Frontal cortex (tissue), 4 donors: ENCODE results near the gene SNAI3. TPM values are rescaled to one million over a fixed set of nuclear protein-coding genes. Genes with fewer than 3 reads are reported as not detected.
A peak's percentile ranks its signal among the peaks of the same experiment; 100 is the strongest.

Source experiments
- DNase-seq, 2 donors: peaks; one replicate each; pipeline ENCODE4 v3.0.0; 2012; ENCODE audit warnings: low spot score in 2 of 2
- FAIRE-seq: peaks from 2 replicates; lab custom pipeline; 2012; peaks lifted over from hg19 to GRCh38; lab: Jason Lieb, UNC
- total RNA-seq: library from RNA; depleted of rRNA; stranded (reverse); fragments of >200 nt; gene quantifications from one replicate; pipeline ENCODE4 v1.2.3, GENCODE V29; 2014
- donor health status: control.
- donor health status: control.
- donor health status: control.

Gene SNAI3
- total RNA-seq, 1 donor from 2014 or later, result not detected

DNA sequence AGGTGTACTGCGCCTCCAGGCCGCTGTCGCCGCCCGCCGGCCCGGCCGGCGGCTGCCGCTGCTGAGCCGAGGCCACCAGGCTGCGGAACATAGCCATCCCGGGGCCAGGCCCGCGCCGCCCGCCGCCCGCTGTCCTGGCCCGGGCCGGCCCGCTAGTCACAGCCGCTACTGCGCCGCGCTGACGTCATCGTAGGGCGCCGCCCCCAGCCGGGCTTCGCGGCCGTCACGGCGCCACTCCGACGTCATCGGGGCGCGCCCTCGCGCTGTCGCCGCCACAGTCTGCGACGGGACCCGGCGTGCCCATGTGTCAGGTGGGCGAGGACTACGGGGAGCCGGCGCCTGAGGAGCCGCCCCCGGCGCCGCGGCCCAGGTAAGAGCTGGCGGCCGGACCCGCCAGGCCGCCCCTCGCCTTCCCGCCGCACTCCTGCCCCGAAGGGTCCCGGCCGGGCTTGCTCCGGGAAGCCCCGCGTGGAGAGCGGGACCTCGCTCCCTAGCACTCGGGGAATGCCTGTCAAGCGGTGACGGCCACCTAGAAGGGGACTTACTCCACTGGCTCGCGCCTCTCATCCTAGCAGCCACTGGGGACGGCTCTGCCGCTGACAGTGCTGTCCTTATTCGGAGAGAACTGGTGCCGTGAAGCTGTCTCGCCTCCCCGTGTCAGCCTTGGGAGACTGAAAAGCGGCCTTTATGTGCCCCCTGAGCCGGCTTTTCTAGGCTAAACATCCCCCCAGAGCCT lies 20.1 kb upstream of the SNAI3 start, which contains the start of the genes CTU2 and RNF166:
Gene CTU2, plus strand, starts transcription at position 275 of the 736 bp plus-strand sequence. Its CDS starts 28 bp downstream, at position 303.
Gene RNF166, minus strand, starts transcription at position 180 of the 736 bp plus-strand sequence. Its CDS starts 83 bp downstream, at position 97.
- FAIRE-seq (no peak), DNase-seq (peak; percentile 100)

DNA sequence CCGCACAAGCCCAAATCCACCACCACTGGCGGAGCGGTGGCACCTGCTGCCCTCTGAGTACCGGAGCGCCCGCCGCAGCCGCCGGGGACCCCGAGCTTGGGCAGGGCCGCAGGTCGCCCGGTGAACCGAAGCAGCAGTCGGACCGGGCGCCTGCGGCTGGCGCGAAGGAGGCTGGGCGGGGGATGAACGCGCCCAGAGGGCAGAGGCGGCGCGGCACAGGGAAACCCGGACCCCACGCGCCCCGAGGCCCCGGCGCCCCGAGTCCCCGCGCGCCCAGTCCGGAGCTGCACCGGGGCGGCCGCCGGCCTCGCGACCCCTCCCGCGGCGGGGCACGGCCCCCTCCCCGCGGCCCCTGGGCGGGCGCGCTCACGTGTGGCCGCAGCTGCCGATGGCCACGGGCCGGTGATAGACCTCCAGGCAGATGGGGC lies 19.5 kb upstream of the SNAI3 start:
- no peak for DNase-seq
- no peak for FAIRE-seq

DNA sequence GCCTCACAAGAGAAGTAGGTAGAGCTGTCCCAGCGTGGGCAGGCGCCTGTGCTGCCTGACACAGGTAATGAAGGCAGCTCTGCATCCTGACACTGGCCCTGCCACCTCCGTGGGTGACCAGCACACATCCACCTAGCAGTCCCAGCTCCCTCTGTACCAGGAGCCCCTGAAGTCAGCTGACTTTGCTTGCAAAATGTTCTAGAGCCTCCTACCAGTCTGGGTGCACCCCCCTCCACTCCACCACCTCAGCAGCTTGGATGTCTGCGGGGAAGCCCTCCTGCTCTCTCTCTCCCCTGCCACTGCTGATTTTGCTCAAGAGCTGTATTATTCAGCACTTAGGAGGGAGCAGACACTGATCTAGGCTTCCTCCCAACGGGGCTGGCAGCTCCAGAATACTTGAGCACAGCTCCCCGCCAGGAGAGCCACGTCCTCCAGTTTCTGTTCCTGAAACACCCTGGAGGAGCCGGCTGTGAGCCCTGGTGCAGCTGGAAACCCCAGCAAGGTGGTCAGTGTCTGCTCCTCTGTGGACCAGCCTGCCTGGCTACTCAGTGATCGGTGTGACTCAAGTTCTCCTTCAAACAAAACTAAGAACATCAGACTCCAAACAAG lies 18.9 kb upstream of the SNAI3 start:
- DNase-seq (no peak), FAIRE-seq (no peak)

DNA sequence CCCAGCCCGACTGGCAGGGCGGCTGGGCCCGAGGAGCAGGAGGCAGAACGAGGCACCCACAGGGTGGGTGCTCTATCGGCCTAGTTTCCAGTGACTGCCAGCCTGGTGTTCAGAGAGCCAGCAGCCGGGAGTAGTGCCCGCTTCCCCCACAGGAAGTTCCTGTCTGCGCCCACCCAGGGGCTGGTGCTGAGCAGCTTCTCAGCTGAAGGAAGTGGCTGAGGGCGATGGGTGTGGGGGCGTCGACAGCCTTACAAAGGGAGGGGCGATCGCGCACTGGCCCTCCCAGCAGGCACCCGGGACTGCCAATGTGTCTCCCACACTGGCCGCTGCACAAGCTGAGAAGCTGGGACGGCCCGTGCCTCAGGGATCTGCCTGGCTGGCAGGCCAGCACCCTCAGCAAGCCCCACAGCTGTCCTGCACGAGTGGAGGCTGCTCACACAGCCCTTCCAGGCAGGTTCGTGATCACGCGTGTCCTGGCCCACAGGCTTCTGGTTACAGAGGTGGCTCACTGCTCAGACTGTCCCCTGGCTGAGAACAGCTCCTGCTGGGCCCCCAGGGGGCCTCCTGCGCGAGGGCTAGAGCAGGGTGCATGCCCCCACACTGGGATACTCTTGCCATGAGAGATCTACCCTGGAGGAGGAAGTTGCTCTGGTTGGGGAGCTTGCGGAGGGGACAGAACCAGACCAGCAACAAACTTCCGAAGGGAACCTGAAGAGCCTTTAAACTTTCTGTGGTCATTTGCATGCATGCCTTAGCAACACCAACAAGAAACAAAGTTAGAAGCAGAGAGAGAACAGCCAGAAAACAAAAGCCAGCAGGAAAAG lies 17.4 kb upstream of the SNAI3 start:
- DNase-seq (no peak), FAIRE-seq (no peak)

DNA sequence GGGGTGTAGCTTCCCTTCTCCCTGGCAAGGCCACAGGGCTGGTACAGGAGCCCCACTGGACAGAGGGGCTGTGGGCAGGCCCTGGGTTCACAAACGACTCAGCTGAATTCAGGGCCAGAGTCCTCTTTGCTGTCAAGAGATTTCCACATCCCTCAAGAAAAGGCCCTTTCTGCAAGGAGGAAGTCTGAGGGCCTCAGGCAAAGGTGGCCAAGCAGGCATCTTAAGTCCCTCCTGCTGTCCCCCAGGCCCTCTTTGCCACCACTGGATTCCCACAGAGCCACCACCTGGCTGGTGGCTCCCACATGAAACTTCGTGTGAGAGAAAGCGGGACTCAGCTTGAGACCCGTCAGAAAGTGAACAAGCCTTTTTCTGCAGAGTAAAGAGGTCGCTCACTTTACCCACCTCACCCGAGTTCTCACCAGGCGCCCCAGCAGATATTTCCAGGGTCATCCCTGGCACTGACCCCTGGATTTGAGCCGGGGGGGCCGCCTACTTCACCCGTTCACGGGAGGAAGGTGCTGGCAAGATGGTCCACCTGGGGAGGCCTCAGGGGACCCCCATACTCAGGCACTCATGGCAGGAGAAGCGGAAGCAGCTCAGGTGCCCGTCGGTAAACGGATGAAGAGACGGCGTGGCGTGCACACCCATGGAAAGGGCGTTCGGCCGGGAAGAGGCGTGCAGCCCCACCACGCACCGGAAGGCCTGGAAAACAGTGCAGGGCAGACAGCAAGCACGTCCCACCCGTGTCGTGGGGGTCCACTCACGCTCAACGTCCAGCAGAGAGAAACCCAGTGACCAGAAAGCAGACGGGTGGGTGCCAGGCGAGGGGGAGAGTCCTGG lies 16.3 kb upstream of the SNAI3 start:
- no peak for FAIRE-seq
- no peak for DNase-seq

DNA sequence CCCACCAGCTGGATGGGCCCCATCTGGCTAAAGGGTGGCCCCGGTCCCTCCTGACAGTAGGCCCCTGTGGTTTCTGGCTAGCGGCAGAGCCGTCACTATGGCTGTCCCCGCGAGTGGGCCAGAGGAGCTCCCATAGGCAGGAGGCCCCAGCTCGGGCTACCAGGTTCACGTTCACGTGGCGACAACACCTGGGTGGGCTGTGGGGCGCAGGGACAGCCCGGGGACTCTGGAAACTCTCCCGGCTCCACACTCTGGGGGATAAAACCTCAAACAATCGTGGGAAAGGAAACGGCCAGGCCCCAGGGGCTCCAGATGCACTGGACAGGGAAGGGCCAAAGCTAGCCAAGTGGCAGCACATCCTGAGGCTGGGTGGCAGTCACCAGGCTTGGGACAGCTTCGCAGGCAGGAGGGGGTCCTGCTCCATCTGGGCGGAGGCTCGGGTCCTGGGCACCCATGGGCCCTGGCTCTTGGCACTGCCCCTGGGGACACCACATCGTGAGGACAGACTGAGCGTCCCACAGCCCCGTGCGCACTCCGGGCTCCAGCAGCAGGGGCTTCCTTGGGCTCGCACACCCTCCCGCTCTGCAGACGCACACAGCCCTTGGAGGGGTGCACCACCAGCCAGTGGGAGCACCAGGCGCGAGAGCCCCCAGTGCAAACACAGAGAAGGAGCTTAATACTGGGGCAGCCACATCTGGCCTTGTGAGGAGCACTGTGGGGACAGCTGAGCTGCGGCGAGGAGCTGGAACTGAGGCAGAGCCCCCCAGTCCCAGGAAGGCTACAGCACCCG lies 15.5 kb upstream of the SNAI3 start:
- FAIRE-seq (no peak), DNase-seq (no peak)

DNA sequence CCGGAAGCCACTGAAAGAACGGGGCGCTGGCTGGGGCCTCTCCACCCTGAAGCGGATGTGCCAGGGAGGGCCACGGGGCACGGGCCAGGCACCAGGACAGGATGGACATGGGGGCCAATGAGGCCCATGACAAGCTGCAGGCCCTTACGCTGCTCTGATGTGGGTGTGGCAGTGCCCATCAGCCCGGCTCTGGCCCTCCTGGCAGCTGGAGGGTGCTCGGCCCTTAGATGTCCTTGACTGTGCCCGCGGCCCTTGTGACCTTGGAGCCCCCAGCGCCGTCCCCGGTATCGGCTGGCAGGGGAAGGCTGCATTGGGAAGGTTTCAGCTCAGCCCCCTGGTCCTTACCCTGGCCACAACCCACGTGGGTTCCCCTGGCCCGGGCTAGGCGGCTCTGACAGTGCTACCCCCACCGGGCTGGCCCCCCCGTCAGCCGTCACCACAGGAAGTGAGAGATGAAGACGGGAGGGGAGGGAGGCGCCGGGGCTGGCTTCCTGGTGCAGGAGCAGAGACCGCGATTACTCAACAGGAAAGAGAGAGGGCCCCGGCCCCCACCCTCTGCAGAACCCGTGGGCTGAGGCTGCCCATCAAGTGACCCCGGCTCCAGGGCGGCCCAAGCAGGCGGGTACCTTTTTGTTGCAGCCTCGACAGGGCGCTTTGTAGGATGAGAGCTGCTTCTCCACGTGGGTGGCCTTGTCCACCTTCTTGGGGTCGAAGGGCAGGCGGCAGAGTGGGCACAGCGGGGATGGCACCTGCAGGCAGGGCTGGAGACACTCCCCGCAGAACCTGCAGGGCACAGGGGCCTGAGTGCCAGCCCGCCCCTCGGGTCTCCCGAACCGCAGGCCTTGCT lies 14.6 kb upstream of the SNAI3 start:
- FAIRE-seq, result no peak

DNA sequence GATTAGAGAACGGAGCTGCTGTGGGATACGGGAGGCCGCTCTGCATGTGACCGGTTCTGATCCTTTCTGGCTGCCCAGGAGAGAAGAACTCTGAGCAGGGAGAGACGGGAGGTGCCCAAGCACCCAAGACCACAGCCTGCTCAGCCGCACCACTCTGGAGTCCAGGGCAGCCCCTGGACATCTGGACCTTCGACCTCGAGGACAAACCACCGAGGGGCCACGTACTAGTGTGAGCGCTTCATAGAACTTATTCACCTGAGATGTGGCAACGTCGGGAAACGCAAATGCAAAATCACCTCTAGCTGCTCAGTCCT lies 14.0 kb upstream of the SNAI3 start:
- DNase-seq (no peak), FAIRE-seq (no peak)

More for the DNA sequence above, 14.6 kb upstream of the SNAI3 start:
- DNase-seq, result peak in 1 of 2 donors; percentile 62

DNA sequence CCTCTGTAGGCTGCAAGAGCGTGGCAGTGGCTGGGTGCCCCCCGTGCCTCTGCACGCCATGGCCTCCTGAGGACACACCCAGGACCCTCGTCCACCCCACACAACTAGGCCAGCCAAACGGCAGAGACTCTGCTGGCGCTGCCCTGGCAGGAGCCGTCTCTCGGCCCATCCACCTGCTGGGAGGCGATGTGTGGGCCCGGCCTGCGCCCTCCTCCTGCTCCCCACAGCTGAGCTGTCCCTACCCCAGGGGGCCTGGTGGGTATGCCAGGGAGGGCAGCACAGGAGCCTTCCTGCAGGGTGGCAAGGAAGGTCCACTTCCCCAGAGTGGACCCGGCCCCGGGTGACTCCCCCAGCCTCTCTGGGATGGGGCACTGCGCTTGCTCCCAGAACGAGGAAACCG lies 12.9 kb upstream of the SNAI3 start:
- FAIRE-seq (no peak), DNase-seq (no peak)

DNA sequence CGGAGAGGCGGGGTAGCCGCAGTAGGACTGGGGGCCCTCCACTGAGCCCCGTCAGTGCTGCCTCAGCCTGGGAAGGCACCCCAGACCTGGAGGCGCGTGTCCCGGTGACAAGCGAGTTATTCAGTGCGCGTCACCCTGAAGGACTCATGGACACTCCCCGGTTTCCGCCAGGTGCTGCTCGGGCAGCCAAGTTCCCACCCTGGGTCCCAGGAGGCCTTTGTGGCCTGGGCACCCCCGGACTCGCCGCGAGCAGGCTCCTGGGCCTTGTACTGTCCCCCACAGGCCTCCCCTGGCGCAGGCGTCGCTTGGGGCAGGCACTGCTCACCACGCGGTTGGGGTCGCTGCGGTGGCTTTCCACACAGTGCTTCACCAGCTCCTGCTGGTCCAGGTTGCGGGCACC lies 12.3 kb upstream of the SNAI3 start:
- FAIRE-seq (no peak), DNase-seq (no peak)

DNA sequence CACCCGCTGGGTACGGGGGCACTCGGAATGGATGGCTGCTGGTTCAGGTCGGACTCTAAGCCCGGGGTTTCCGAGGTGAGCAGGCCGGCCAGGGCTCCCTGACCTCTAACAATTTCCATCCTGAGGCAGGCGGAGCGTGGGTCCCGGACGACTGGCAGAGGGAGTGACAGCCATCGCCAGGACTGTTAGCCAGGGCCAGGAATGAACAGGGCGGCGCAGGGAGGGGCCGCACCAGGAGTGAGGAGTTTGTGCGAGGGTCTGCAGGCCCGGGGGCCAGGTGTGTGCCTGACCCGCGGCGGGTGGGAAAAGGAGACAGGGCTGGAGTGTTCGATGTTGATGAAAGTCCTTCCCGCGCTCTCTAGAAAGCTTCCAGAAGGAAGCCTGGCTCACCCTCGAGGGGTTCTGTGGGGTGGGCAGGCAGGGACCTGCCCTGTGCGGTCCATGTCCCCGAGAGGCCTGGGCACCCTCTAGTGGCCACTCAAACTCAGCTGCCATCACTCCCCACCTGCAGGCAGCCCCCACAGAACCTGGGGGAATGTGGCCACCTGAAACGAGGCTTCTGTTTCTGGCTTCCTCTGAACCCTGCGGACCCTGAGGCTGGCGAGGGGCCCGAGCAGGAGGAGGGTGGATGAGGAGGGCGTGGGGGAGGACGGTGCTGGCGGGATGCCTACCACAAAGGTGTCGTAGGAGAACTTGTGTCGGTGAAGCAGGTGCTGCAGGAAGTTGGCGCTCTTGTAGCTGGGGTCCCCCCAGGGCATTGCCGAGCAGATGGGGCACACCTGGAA lies 11.7 kb upstream of the SNAI3 start:
- DNase-seq (no peak), FAIRE-seq (no peak)

DNA sequence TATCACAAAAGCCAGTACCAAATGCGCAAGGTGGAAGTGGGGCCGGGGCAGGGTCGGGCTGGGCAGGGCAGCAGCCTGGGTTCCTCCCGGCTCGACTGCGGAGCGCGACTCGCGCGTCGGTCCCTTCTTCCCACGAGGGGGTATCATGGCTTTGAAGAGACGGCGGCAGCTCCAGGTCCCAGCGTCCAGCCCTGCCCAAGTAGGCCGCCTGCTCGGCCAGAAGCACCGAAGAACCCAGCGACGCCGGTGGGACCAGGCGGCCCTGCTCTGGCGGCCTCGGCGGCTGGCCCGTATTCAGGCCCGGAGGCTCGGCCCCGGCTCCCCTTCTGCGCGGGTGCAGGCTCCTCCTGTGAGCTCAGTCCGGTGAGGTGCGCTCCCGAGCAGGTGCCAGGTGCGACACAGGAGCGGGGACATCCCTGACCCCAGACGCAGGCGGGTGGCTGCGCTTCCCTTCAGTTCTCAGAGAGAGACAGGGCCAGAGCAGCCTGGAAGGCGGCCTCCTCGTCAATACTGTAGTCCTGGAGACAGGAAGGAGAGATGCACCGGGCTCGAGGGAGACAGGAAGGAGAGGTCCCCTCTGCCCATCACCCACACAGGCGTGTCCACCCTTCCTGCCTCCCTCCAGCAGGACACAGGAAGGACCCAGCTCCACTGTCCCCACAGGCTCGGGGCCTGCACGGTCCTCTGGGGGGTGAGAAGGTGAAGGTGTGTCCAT lies 11.0 kb upstream of the SNAI3 start:
- FAIRE-seq, result no peak

DNA sequence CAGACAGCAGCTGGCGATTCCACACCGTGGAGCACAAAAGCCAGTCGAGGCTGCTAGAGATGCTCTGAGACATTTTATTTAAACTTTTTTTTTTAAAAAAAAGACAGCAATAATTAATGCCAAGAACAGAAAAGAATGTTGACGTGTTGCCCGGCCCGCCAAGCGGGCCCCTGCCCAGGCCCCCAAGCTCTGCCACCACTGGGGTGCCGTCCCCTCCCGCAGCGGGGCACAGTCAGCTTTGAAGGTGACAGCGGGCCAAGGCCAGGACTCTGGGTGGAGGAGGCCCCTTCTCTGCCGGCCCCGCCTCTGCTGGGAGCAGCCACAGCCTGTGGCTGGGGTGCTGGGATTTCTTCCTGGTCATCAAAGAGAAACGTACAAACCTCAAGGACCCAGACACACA lies 10.1 kb upstream of the SNAI3 start:
- no peak for DNase-seq
- FAIRE-seq, result no peak

More for the DNA sequence above, 11.0 kb upstream of the SNAI3 start:
- DNase-seq, result no peak

DNA sequence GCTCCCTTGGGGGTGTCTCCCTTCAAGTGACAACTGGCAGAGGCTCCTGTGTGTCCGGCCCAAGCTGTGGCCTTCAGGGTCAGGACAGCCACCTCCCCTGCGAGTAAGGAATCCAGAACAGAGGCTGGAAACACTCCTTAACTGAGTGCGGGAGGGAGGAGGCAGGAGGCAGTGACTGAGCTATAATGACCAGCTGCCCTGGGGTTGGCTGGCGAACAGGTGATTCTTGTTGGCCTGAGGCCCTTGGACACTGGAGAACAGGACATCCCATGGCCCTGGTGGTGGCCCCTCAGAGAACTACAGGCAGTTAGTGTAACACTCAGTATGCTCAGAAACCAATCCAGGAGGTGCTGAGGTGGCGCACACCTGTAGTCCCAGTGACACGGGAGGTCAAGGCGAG lies 9.4 kb upstream of the SNAI3 start:
- no peak for FAIRE-seq
- DNase-seq, result no peak

DNA sequence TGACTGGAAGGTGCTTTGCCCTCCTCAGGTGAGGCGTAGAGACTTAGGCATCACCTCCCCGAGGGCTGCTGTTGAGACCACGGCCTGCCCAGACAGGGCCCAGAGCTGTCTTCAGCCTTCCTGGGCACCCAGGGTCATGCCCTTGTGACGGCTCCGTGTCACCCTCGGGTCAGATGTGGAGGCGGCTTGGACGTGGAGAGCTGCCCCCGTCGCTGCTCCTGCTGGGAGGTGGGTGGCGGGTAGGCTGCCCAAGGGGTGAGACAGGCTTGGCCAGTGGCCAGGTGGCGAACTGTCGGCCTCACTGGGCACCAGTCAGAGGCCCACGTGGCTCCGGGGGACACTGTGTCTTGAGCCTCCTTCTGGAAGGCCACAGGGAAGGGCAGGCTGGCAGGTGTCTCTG lies 8.9 kb upstream of the SNAI3 start:
- FAIRE-seq (no peak), DNase-seq (no peak)

DNA sequence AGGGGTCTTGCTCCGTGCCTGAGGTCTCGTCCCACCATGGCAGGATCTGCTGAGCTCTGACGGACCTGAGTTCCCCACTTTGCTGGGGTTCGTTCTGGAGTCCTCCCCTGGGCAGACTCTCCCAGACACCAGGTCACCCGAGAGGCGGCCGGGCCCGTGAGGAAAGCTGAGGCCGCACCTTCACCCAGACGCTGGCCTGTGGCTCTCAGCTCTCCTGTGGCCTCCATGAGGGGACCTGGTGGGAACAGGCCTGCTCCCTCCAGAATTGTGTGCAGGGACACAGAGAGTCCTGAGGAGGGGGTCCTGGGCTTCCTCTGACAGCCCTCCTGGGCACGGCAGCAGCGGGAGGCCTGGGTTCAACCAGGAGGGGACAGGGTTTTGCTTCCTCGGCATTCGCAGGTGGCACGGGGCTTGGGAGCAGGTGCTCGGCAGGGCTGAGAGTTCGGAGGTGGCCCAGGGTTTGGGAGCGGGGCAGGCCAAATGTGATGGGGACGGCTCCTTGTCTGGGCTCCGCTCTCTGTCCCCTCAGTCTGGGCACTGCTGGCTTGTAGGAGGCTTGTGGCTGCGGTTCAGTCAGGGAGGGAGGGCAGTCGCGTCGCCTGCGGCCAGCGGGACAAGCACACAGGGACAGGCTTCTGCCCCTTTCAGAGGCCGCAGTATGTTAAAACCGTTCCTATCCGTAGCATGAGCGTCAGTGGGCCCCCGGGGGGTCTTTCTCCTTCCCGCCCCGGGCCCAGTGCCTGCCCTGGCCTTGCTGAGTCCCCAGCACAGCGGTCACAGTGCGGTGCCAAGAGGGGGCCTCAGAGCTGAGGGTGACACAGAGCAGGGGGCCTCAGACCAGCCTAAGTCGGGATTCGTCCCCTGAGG lies 8.1 kb upstream of the SNAI3 start:
- no peak for FAIRE-seq

More for the DNA sequence above, 8.1 kb upstream of the SNAI3 start:
- DNase-seq, result no peak
